ENCODE results near the gene USP15.

The USP15 gene

DNA sequence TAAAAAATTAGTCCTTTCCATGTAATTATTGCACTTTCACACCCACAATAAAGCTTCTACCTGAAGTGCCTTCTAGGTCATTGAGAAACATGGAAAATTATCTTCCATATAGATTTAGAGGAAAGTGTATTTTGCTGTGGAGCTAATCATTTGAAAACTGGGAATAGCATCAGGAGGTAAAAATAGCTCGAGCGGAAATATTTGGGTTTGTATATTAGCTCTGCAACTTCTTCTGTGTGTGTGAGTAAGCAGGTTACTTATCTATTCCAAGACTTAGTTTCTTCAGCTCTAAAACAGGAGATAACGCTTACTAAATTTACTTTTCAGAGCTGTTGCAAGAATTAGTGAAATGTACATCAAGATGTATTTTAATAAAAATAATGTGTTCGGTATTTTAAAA lies 111.5 kb downstream of the USP15 start:
- POLR2A ChIA-PET, result no interaction called here
- H3K27ac ChIP-seq (ENCODE audit: extremely low read depth, low read depth, low read length), result no peak overlapping the region
- H3K9me3 ChIP-seq (ENCODE audit: control insufficient read depth, insufficient read depth, low read depth, low read length), result no peaks in the 10 kb centered on the region
- no peak overlapping the region for H3K4me3 ChIP-seq (ENCODE audit: low read depth, low read length)
- TF ChIP-seq SP7 (tag by site-specific recombination; IDR thresholded peaks at IDR 0.05), result no peak
- no peak for TF ChIP-seq ZNF792 (tag by site-specific recombination; IDR thresholded peaks at IDR 0.05)
- no peak for TF ChIP-seq ZNF175 (tag by site-specific recombination; IDR thresholded peaks at IDR 0.05)
- TF ChIP-seq, protein P1, sequence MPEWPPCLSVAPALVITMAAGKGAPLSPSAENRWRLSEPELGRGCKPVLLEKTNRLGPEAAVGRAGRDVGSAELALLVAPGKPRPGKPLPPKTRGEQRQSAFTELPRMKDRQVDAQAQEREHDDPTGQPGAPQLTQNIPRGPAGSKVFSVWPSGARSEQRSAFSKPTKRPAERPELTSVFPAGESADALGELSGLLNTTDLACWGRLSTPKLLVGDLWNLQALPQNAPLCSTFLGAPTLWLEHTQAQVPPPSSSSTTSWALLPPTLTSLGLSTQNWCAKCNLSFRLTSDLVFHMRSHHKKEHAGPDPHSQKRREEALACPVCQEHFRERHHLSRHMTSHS (tag by site-specific recombination; IDR thresholded peaks at IDR 0.05), result no peak
- no peak for TF ChIP-seq HOXC10 (CRISPR knock-in tag; IDR thresholded peaks at IDR 0.05)
- TF ChIP-seq ZNF585B (tag by site-specific recombination; IDR thresholded peaks at IDR 0.05), result no peak
- no peak for TF ChIP-seq ZNF132 (tag by site-specific recombination; IDR thresholded peaks at IDR 0.05; ENCODE audit: borderline replicate concordance)
- TF ChIP-seq, protein P2, sequence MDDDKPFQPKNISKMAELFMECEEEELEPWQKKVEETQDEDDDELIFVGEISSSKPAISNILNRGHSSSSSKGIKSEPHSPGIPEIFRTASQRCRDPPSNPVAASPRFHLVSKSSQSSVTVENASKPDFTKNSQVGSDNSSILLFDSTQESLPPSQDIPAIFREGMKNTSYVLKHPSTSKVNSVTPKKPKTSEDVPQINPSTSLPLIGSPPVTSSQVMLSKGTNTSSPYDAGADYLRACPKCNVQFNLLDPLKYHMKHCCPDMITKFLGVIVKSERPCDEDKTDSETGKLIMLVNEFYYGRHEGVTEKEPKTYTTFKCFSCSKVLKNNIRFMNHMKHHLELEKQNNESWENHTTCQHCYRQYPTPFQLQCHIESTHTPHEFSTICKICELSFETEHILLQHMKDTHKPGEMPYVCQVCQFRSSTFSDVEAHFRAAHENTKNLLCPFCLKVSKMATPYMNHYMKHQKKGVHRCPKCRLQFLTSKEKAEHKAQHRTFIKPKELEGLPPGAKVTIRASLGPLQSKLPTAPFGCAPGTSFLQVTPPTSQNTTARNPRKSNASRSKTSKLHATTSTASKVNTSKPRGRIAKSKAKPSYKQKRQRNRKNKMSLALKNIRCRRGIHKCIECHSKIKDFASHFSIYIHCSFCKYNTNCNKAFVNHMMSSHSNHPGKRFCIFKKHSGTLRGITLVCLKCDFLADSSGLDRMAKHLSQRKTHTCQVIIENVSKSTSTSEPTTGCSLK (tag by site-specific recombination; IDR thresholded peaks at IDR 0.05), result no peak
- TF ChIP-seq ZNF701 (tag by site-specific recombination; IDR thresholded peaks at IDR 0.05), result no peak
- TF ChIP-seq ZNF549 (tag by site-specific recombination; IDR thresholded peaks at IDR 0.05), result no peak
- TF ChIP-seq, protein P3, sequence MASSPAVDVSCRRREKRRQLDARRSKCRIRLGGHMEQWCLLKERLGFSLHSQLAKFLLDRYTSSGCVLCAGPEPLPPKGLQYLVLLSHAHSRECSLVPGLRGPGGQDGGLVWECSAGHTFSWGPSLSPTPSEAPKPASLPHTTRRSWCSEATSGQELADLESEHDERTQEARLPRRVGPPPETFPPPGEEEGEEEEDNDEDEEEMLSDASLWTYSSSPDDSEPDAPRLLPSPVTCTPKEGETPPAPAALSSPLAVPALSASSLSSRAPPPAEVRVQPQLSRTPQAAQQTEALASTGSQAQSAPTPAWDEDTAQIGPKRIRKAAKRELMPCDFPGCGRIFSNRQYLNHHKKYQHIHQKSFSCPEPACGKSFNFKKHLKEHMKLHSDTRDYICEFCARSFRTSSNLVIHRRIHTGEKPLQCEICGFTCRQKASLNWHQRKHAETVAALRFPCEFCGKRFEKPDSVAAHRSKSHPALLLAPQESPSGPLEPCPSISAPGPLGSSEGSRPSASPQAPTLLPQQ (tag by site-specific recombination; IDR thresholded peaks at IDR 0.05), result no peak
- TF ChIP-seq, protein P4, sequence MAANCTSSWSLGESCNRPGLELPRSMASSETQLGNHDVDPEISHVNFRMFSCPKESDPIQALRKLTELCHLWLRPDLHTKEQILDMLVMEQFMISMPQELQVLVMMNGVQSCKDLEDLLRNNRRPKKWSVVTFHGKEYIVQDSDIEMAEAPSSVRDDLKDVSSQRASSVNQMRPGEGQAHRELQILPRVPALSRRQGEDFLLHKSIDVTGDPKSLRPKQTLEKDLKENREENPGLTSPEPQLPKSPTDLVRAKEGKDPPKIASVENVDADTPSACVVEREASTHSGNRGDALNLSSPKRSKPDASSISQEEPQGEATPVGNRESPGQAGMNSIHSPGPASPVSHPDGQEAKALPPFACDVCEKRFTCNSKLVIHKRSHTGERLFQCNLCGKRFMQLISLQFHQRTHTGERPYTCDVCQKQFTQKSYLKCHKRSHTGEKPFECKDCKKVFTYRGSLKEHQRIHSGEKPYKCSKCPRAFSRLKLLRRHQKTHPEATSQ (tag by site-specific recombination; IDR thresholded peaks at IDR 0.05), result no peak
- TF ChIP-seq ZNF248 (tag by site-specific recombination; IDR thresholded peaks at IDR 0.05), result no peak
- H3K4me1 ChIP-seq (ENCODE audit: control insufficient read depth, insufficient read depth, low read length), result no peaks in the 10 kb centered on the region
- H3K36me3 ChIP-seq (ENCODE audit: control insufficient read depth in 2 of 2, insufficient read depth in 1 of 2, low read length in 2 of 2), result no peaks in the 10 kb centered on the region; a peak in 1 of 3 replicates
- CTCF ChIA-PET, result interaction anchor here (0.6 to 1.1 kb wide), 3 partner anchors 10 to 696 kb away, joined by 3 read pairs; no protein-coding TSS in a partner anchor

DNA sequence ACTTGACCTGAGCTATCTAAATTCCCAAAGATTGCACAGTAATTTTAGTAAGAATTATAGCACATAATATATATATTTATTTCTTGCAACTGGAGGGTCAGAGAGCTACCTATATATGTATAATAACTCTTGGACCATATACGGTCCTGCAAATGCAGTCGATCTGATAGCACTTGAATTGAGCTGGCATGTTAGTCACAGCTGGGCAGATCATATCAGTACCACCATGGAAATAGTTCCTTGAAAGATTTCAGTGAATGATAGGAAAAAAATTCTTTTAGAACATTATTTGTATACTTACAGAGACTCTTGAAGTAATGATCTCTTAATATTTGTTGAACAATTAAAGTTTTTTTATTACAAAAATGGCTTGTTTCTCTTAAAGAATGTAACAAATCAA lies 111.9 kb downstream of the USP15 start:
- TF ChIP-seq, protein P5, sequence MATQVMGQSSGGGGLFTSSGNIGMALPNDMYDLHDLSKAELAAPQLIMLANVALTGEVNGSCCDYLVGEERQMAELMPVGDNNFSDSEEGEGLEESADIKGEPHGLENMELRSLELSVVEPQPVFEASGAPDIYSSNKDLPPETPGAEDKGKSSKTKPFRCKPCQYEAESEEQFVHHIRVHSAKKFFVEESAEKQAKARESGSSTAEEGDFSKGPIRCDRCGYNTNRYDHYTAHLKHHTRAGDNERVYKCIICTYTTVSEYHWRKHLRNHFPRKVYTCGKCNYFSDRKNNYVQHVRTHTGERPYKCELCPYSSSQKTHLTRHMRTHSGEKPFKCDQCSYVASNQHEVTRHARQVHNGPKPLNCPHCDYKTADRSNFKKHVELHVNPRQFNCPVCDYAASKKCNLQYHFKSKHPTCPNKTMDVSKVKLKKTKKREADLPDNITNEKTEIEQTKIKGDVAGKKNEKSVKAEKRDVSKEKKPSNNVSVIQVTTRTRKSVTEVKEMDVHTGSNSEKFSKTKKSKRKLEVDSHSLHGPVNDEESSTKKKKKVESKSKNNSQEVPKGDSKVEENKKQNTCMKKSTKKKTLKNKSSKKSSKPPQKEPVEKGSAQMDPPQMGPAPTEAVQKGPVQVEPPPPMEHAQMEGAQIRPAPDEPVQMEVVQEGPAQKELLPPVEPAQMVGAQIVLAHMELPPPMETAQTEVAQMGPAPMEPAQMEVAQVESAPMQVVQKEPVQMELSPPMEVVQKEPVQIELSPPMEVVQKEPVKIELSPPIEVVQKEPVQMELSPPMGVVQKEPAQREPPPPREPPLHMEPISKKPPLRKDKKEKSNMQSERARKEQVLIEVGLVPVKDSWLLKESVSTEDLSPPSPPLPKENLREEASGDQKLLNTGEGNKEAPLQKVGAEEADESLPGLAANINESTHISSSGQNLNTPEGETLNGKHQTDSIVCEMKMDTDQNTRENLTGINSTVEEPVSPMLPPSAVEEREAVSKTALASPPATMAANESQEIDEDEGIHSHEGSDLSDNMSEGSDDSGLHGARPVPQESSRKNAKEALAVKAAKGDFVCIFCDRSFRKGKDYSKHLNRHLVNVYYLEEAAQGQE (tag by site-specific recombination; IDR thresholded peaks at IDR 0.05), result no peak
- TF ChIP-seq ZNF747 (tag by site-specific recombination; IDR thresholded peaks at IDR 0.05), result no peak
- TF ChIP-seq, protein P6, sequence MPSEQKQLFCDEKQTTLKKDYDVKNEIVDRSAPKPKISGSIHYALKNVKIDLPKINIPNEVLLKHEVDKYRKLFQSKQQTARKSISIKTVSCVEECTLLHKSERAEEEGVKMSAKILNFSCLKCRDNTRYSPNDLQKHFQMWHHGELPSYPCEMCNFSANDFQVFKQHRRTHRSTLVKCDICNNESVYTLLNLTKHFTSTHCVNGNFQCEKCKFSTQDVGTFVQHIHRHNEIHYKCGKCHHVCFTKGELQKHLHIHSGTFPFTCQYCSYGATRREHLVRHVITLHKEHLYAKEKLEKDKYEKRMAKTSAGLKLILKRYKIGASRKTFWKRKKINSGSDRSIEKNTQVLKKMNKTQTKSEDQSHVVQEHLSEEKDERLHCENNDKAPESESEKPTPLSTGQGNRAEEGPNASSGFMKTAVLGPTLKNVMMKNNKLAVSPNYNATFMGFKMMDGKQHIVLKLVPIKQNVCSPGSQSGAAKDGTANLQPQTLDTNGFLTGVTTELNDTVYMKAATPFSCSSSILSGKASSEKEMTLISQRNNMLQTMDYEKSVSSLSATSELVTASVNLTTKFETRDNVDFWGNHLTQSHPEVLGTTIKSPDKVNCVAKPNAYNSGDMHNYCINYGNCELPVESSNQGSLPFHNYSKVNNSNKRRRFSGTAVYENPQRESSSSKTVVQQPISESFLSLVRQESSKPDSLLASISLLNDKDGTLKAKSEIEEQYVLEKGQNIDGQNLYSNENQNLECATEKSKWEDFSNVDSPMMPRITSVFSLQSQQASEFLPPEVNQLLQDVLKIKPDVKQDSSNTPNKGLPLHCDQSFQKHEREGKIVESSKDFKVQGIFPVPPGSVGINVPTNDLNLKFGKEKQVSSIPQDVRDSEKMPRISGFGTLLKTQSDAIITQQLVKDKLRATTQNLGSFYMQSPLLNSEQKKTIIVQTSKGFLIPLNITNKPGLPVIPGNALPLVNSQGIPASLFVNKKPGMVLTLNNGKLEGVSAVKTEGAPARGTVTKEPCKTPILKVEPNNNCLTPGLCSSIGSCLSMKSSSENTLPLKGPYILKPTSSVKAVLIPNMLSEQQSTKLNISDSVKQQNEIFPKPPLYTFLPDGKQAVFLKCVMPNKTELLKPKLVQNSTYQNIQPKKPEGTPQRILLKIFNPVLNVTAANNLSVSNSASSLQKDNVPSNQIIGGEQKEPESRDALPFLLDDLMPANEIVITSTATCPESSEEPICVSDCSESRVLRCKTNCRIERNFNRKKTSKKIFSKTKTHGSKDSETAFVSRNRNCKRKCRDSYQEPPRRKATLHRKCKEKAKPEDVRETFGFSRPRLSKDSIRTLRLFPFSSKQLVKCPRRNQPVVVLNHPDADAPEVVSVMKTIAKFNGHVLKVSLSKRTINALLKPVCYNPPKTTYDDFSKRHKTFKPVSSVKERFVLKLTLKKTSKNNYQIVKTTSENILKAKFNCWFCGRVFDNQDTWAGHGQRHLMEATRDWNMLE (tag by site-specific recombination; conservative IDR thresholded peaks at IDR 0.05; ENCODE audit: low read depth), result no peak
- no peak for TF ChIP-seq ZBTB48 (tag by site-specific recombination; IDR thresholded peaks at IDR 0.05)
- TF ChIP-seq GLIS1 (tag by site-specific recombination; IDR thresholded peaks at IDR 0.05), result no peak
- no peak for TF ChIP-seq ZNF677 (tag by site-specific recombination; IDR thresholded peaks at IDR 0.05)
- no peak for TF ChIP-seq YY1 (tag by site-specific recombination; IDR thresholded peaks at IDR 0.05)
- no peak for TF ChIP-seq ZNF501 (tag by site-specific recombination; IDR thresholded peaks at IDR 0.05)
- TF ChIP-seq ZEB2 (tag by site-specific recombination; IDR thresholded peaks at IDR 0.05), result no peak
- H3K36me3 ChIP-seq (ENCODE audit: control insufficient read depth in 2 of 2, insufficient read depth in 1 of 2, low read length in 2 of 2), result no peaks in the 10 kb centered on the region; a peak in 1 of 3 replicates
- no peaks in the 10 kb centered on the region for H3K9me3 ChIP-seq (ENCODE audit: control insufficient read depth, insufficient read depth, low read depth, low read length)
- no peaks in the 10 kb centered on the region for H3K4me1 ChIP-seq (ENCODE audit: control insufficient read depth, insufficient read depth, low read length)
- CTCF ChIA-PET, result interaction anchor here (0.6 to 1.1 kb wide), 3 partner anchors 10 to 695 kb away, joined by 3 read pairs; no protein-coding TSS in a partner anchor
- no peak overlapping the region for H3K4me3 ChIP-seq (ENCODE audit: low read depth, low read length)
- no peak overlapping the region for H3K27ac ChIP-seq (ENCODE audit: extremely low read depth, low read depth, low read length)
- POLR2A ChIA-PET, result no interaction called here
